GM12872 (cell line): Measurements from ENCODE around the gene TMBIM6.

ENCODE experiments used
- TF ChIP-seq, protein P1 (sequence below): IDR thresholded peaks from 3 replicates; pipeline ENCODE4 v1.5.1; 2011; ENCODE audit warnings: low read depth, mild to moderate bottlenecking, low read length, moderate library complexity; ENCODE audit not compliant: insufficient read depth

TMBIM6 gene

DNA sequence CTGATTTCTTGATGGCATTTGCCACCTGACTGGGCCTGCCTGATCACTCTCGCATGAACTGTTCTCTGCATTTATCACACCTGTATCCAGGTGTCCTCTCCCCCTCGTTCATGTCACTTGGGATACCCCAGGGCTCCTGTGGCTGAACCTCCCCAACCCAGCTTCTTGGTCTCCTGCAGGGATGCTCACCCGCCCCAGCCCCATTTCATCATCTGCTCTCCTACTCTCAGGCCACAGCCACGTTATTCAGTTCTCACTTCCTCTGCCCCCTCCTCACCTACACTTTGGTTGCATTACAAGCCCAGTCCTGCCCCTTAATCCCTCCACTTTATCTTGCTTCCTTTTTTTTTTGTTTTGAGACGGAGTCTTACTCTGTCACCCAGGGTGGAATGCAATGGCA is 35.5 kb downstream of the TMBIM6 start:
- TF ChIP-seq, protein P1, sequence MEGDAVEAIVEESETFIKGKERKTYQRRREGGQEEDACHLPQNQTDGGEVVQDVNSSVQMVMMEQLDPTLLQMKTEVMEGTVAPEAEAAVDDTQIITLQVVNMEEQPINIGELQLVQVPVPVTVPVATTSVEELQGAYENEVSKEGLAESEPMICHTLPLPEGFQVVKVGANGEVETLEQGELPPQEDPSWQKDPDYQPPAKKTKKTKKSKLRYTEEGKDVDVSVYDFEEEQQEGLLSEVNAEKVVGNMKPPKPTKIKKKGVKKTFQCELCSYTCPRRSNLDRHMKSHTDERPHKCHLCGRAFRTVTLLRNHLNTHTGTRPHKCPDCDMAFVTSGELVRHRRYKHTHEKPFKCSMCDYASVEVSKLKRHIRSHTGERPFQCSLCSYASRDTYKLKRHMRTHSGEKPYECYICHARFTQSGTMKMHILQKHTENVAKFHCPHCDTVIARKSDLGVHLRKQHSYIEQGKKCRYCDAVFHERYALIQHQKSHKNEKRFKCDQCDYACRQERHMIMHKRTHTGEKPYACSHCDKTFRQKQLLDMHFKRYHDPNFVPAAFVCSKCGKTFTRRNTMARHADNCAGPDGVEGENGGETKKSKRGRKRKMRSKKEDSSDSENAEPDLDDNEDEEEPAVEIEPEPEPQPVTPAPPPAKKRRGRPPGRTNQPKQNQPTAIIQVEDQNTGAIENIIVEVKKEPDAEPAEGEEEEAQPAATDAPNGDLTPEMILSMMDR, result no peak

DNA sequence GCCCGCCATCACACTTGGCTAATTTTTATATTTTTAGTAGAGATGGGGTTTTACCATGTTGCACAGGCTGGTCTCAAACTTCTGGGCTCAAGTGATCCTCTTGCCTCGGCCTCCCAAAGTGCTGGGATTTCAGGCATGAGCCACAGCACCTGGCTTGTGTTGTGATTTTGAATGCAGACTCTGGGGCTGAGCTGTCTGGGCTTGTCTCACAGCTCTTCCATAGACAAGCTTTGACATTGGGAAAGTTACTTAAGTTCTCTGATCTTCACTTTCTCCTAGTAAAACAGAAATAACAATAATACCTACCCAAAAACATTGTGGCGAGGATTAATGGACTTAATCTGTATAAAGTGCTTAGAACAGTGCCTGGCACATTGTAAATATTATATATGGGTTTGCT is 36.0 kb downstream of the TMBIM6 start:
- TF ChIP-seq, protein P1, result no peak

DNA sequence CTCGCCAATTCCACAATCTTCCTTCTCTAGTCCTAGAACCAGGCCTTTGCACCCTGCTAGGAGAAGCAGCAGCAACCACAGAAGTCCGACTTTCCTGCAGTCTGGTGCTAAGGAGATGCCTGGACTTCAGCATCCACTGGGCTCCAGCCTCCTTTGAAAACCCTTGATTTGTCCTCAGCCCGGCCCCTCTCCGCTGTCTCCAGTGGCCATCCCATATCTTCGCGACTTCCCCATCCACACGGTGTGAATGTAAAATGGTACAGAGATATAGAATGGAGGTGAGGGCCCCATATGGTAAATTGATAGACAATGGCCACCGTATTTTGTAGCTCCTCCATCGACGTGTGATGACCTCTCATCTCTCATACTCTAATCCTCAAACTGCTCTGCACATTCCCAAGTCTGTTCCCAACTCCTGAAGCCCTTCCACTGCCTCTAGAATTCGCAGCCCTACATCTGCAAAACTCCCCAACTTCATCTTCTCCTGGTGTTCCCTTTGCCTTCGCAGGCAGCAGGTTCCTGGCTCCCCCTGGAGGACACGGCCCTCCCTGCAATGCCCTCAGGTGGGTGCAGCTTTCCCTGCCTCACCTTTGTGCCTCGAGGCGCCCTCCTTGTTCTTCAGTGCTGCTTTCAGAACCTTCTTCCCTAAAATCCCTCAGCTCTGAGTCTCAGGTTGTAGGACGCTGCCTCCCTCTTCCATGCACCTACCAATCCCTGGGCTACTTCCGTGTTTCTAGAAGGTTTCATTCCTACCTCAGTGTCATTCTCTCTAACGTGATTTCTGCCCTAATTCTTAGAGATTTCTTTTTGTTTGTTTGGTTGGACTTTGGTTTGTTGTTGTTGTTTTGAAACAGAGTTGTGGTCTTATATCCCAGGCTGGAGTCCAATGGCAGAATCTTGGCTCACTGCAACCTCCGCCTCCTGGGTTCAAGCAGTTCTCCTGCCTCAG is 36.7 kb downstream of the TMBIM6 start:
- TF ChIP-seq, protein P1, result peak; percentile 98

DNA sequence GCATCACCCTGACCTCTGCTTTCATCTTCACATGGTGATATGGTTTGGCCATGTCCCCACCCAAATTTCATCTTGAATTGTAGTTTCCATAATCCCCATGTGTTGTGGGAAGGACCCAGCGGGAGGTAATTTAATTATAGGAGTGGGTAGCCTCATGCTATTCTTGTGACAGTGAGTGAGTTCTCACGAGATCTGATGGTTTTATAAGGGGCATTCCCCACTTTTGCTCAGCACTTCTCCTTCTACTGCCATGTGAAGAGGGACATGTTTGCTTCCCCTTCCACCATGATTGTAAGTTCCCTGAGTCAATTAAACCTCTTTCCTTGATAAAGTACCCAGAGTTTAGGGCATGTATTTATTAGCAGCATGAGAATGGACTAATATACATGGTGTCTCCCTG is 38.2 kb downstream of the TMBIM6 start:
- TF ChIP-seq, protein P1, result no peak

- TF ChIP-seq, protein P1, result no peak
Measured at GRCh38 chr12:49783917-49784676, 42.7 kb downstream of the TMBIM6 start.

- TF ChIP-seq, protein P1, result no peak
Measured at GRCh38 chr12:49784756-49785409, 43.5 kb downstream of the TMBIM6 start.

GRCh38 chr12:49787672-49788071 is 46.3 kb downstream of the TMBIM6 start:
- TF ChIP-seq, protein P1, result no peak
